VCaP (cell line): ENCODE measurements around the gene ZMIZ1.

ENCODE experiments used
- H3K27ac ChIP-seq: fragments of 450-650 bp; 2 replicates; pipeline ENCODE4 v1.5.1; 2017
- CTCF ChIP-seq: fragments of 450-650 bp; conservative IDR thresholded peaks from 2 replicates; pipeline ENCODE4 v1.5.1; 2017; ENCODE audit warnings: mild to moderate bottlenecking, moderate library complexity

Gene ZMIZ1

GRCh38 chr10:79209340-79209739 is 140.6 kb downstream of the ZMIZ1 start:
- no peak overlapping the region for H3K27ac ChIP-seq
- no peak for TF ChIP-seq CTCF

- no peak overlapping the region for H3K27ac ChIP-seq
- no peak for TF ChIP-seq CTCF
Observed at GRCh38 chr10:79209831-79210230, 141.1 kb downstream of the ZMIZ1 start.

GRCh38 chr10:79210672-79211071 is 141.9 kb downstream of the ZMIZ1 start:
- TF ChIP-seq CTCF, result no peak
- no peak overlapping the region for H3K27ac ChIP-seq

GRCh38 chr10:79211616-79212015 is 142.8 kb downstream of the ZMIZ1 start:
- H3K27ac ChIP-seq, result no peak overlapping the region
- TF ChIP-seq CTCF, result no peak

- no peak overlapping the region for H3K27ac ChIP-seq
- TF ChIP-seq CTCF, result no peak
Observed at GRCh38 chr10:79215531-79215930, 146.8 kb downstream of the ZMIZ1 start.

GRCh38 chr10:79219322-79219957 is 150.7 kb downstream of the ZMIZ1 start:
- TF ChIP-seq CTCF, result no peak
- H3K27ac ChIP-seq, result no peak overlapping the region

GRCh38 chr10:79220307-79220706 is 151.5 kb downstream of the ZMIZ1 start:
- H3K27ac ChIP-seq, result no peak overlapping the region
- TF ChIP-seq CTCF, result no peak
